Measurements from ENCODE around the gene CADPS. TPM values are rescaled to one million over a fixed set of nuclear protein-coding genes. Genes with fewer than 3 reads are reported as not detected.

The CADPS gene
- total and polyA plus RNA-seq, 9 of the 15 experiments (the other 6 are each of a cell fraction or from before 2014, with no cell fraction given): not detected

DNA sequence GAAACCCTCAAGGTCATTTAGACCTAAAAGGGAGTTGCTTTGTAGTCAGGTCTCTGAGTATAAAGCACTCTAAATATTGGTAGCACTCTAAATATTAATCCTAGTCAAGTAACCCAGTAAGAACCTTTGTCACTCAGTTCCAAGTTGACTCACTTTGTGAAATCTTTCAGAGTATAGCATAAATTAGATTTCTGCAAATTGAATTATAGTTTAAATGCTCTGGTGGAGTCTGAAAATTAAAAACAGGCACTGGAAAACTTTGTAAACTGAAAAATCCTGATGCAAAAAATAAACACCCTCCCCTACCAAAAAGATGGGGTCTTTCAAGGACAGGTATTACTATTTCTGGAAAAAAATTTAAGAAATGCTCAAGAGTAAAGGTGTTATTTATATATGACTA lies 305.6 kb downstream of the CADPS start (continued):
- no peak for TF ChIP-seq NEUROD1 (IDR thresholded peaks at IDR 0.05; ENCODE audit: borderline replicate concordance, low read depth, low read length, partially characterized antibody)

DNA sequence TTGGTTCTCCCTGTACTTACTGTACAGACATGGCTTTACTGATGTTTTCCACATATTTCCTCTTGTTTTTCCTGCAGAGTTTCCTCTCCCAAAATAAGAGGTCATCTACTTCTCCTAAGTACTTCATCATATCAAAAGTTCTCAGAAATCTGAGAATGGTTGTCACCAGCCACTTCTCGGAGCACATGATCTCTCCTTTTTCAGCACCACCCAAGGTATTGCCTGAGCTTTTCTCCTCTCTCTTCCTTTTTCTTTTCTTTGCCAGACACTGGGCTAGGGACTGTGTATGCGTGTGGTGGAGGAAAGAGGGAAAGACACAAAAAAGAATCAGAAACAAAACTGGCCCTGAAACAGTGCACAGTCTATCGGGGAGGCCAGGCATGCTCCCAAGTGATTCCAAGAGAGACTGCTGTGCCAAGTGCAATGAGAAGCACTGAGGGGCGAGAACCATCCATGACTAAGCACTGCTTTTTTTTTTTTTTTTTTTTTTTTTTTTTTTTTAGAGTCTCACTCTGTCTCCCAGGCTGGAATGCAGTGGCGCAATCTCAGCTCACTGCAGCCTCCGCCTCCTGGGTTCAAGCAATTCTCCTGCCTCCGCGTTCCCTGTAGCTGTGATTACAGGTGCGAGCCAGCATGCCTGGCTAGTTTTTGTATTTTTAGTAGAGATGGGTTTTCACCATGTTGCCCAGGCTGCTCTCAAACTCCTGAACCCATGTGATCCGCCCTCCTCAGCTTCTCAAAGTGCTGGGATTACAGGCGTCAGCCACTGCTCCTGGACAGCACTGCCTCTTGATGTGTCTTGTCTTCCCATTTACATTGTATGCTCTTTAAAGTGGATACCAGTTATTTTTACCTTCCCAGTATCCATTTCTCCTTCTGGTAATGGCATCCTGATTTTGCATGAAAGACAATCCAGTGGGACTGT lies 307.9 kb downstream of the CADPS start:
- Histone ChIP-seq H2AFZ (ENCODE audit: low read depth, low read length) (no peak overlapping the region), H3K9ac (ENCODE audit: insufficient read depth in 1 of 2, low read depth in 2 of 2, low read length in 2 of 2) (no peak overlapping the region), H3K4me1 (replicated peaks in 1 of 2; ENCODE audit: control insufficient read depth in 2 of 2, insufficient read depth in 2 of 2, low read length in 2 of 2) (no peaks in the 10 kb centered on the region), H3K36me3 (ENCODE audit: control insufficient read depth, insufficient read depth, low read length) (no peaks in the 10 kb centered on the region), H3K27me3 (ENCODE audit: control insufficient read depth in 2 of 2, insufficient read depth in 2 of 2, low read length in 2 of 2) (no peaks in the 10 kb centered on the region), H4K20me1 (replicated peaks; ENCODE audit: control insufficient read depth, insufficient read depth, low read length) (no peaks in the 10 kb centered on the region), H3K27ac (ENCODE audit: extremely low read depth, low read depth, low read length) (no peak overlapping the region), H3K9me1 (ENCODE audit: control insufficient read depth, insufficient read depth, low read length) (no peaks in the 10 kb centered on the region), H3K9me3 (replicated peaks; ENCODE audit: control insufficient read depth, insufficient read depth, low read depth, low read length) (no peaks in the 10 kb centered on the region), H3K4me2 (ENCODE audit: insufficient read depth, low read length) (no peak overlapping the region), H3K79me2 (ENCODE audit: control insufficient read depth, insufficient read depth, low read length) (no peaks in the 10 kb centered on the region), H3K4me3 (no peak overlapping the region)
- FAIRE-seq (no peak), DNase-seq (ENCODE audit: extremely low read depth in 1 of 4, low spot score in 3 of 4) (no peak), ATAC-seq (no peak)
- intact Hi-C loops (cut with micrococcal nuclease) (no loop called here), in situ Hi-C loops (cut with MboI) (loop anchor here (10.0 kb wide), 1 partner anchor 363 kb away; no protein-coding TSS in a partner anchor)
- WGBS (ENCODE audit: insufficient coverage, low coverage, missing lambda C conversion rate): 0% methylated on average over 4 of the region's 11 CpGs
- CTCF ChIA-PET (ENCODE audit: low intra/inter-chr PET ratio): no interaction called here
- TF ChIP-seq ZNF277 (CRISPR knock-in tag; IDR thresholded peaks at IDR 0.05; ENCODE audit: borderline replicate concordance): no peak
- 0 out of 6 replicates have a peak, but pooled peaks of 1 of the 3 experiments have one; percentile 11 for TF ChIP-seq ZBTB11 (CRISPR knock-in tag; IDR thresholded peaks at IDR 0.05)
- POLR2A ChIA-PET: no interaction called here
- no TSS peak for BruUV-seq (replicated peaks)

Data from K562 (cell line).